Uterine smooth muscle cell (primary cell): ENCODE measurements around the gene TPST2. TPM values are rescaled to one million over a fixed set of nuclear protein-coding genes. Genes with fewer than 3 reads are reported as not detected.

Source experiments
- total RNA-seq: library from RNA; depleted of rRNA; stranded (reverse); fragments of >200 nt; gene quantifications from 2 replicates; pipeline ENCODE4 v1.2.3, GENCODE V29; 2014

The TPST2 gene
- 18.3 and 29.2 TPM in 2 replicates for total RNA-seq

DNA sequence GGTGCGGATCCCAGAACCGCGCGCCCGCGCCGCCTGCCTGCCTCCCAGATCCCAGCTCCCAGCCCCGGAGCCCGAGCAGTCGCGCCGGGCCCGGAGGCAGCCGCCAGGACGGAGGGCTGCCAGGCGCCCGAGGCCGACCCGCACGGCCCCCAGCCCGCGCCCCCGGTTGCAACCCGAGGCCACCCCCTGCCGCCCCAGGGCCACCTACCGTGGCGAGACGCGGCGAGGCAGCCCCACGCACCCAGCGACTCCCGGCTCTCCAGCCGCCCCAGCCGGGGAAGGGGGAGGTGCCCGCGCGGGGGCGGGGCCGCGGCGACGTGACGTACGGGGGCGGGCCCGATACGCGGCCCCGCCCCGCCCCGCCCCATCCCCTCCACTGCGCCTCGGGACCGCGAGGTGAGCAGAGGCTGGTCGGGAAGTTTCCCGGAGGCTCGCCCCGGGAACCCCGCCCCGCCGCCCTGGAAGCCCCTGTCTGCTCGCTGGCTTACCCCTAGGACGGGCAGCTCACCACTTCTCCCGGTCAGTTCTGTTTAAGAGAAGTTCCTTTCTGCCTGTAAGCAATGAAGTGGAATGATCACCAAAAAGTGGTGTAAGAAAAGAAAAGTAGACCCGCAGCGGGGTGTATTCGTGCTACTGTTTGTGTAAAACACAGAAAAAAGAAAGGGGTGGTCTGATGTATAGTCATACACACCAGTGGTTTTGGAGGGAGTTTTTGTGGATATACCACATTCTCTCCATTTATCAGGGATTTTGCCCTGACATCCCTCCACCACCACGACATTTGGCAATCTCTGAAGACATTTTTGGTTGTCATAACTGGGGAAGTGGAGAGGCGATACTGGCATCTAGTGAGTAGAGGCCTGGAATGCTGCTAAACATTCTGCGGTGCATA, at the start of gene TPST2:
Gene TPST2, minus strand, starts transcription at position 288 of the 892 bp plus-strand sequence. CDS start 48,502 bp downstream, outside the sequence.

DNA sequence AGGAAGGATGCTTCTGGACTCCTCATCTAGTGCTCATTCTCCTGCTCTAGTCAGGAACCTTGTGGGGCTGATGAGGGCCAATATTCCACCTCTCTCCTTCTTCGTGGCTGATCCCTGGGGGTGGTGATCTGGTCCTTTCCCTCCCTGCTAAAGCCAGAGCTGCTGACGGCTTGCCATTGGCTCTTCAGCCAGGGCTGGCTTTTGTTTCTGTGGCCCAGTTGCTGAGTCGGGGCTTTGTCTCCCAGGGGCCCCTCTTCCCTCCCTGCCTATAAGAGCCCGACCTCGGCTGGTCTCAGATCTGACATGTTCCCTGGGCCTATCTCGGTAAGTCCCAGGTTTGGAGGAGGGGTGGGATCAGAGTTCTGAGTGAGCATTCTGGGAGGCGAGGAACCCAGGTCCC, 31.7 kb upstream of the TPST2 start, which contains the start of gene CRYBA4:
Gene CRYBA4, plus strand, starts transcription at position 301 of the 400 bp plus-strand sequence. CDS start 634 bp downstream, outside the sequence.

DNA sequence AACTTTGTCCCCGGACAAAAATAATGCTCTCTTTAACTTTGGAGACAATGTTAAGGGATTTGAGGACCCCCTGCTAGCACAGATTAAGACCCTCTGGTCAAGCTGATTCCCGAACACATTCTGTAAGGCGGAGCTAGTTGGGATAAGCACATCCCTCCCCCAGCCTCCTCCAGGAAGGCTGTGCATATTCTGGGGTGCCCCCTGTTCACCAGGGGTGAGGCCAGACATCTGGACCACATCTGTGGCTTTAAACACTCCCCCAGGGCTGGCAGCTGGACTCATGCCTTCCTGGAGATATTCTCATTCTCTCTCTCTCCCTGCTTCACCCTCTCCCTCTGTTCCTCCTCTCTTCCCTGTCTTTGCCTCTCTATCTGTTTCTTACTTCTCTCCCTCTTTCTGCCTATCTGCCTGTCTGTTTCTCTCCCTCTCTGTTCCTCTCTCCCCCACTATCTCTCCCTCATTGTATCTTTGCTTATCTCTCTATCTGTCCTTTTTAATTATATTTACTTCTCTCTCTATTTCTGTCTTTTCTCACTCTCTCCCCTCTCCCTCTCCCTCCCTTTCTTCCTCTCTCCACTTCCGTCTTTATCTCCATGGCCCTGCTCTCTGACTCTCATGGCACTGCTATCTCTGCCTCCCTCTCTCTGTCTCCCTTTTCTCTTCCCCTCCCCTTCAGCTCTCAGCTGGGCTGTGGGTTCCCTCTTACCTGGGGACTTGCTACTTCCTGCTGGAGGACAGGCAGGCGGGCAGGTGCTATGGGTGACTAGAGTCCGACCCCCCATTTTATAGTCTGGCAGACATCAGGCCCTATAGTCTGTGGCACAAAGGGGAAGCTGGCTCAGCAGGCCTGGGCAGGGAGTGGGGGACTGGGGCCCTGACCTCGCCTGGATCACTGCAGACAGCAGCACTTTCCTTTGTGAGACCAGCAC, 27.6 kb upstream of the TPST2 start, which contains the start of gene CRYBB1:
Gene CRYBB1, minus strand, starts transcription at position 757 of the 929 bp plus-strand sequence. CDS start 1,708 bp downstream, outside the sequence.

DNA sequence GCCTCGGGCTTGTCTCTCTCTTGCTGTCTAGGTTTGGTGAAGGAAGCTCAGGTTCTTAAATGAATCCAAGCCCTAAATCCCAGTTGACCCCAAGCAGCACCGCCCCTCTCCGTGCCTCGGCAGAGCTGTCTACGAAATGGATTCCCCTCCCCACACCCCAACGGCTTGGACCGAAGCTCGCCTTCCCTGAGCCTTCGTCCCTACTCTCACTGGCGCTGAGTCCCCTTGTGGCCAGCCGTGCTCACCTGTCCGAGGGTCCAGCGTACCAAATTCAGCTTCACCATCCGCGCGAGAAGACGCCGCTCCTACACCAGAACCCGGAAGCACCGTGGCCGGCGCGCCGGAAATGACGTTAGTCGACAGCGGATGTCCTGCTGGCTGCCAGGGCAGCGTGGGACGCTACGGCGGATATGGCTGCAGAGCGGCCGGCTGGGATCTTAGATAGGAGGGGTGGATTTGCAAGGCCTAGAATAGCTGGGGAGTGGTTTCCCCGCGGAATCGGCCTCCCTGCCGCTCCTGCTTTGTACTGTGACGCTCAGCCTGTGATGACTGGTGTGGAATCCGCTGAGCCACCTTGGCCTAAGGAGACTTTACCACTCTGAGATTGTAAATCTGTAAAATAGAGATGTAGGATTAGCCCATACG, 77.7 kb downstream of the TPST2 start, which contains the start of gene TFIP11:
Gene TFIP11, minus strand, starts transcription at position 325 of the 645 bp plus-strand sequence. CDS start 2,201 bp downstream, outside the sequence.

DNA sequence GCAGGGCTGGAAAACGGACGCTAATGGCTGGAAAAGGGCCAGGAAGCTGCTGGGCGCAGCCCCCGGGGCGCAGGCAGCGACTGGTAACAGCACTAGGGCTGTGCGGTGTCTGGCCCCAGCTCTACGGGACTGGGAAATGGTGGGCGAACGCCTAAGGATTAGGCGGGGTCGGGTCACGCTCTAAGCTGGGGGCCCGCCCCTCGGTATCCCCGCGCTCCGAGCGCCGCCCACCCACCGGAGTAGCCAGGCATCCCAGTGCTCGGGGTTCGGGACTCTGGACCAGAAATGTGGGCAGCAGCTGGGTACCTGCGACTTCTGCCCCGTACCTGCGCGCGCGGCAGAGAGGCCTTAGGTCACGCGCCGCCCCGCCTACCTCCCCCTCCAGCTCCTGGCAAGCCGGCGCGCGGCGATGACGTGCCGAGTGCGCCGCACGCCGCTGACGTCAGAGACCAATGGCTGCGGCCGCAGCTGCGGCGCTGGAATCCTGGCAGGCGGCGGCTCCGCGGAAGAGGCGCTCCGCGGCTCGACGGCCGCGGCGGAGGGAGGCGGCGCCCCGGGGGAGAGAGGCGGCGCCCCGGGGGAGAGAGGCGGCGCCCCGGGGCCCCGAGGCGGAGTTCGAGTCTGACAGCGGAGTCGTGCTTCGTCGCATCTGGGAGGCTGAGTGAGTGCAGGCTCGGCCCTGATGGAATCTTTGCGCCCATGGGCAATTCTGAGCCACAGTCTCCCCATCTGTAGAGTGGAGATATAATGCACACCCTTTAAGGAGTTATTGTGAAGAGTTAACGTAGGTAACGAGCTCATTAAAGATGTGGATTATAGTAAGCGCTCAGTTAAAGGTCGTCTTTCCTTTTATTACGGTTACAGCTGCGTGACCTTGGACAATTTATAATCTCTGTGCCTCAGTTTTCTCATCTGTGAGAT, 106.2 kb downstream of the TPST2 start, which contains the start of the genes HPS4 and SRRD:
Gene HPS4, minus strand, starts transcription at position 345 of the 921 bp plus-strand sequence. CDS start 2,021 bp downstream, outside the sequence.
Gene SRRD, plus strand, starts transcription at position 439 of the 921 bp plus-strand sequence. Its CDS starts 14 bp downstream, at position 453.

Other genes with a start within 250 kb of the TPST2 start
- gene ASPHD2, start 160.9 kb downstream of the TPST2 start, total RNA-seq: 1.00 and 1.9 TPM in 2 replicates
- 39.3 and 42.5 TPM in 2 replicates for gene HPS4, start 106.3 kb downstream of the TPST2 start, total RNA-seq
- gene SRRD, start 106.3 kb downstream of the TPST2 start, total RNA-seq: 9.1 and 17.3 TPM in 2 replicates
- gene TFIP11, start 77.7 kb downstream of the TPST2 start, total RNA-seq: 40.1 and 44.9 TPM in 2 replicates
- not detected in 2 replicates for gene CRYBB1, start 27.9 kb upstream of the TPST2 start, total RNA-seq
- gene CRYBA4, start 31.8 kb upstream of the TPST2 start, total RNA-seq: not detected in 2 replicates
- 1.2 and 1.5 TPM in 2 replicates for gene MIAT, start 67.5 kb upstream of the TPST2 start, total RNA-seq